Measurements from ENCODE around the gene ZNF728. TPM values are rescaled to one million over a fixed set of nuclear protein-coding genes. Genes with fewer than 3 reads are reported as not detected.
"Not testable (repeated sequence)": the region's sequence is repeated elsewhere in the genome, so short reads cannot be mapped to it uniquely, and the experiment has no call there.

The ZNF728 gene
- under 1 TPM in 2 of 3 donors, not detected in 1; 0.15 to 0.49 TPM for polyA plus RNA-seq

DNA sequence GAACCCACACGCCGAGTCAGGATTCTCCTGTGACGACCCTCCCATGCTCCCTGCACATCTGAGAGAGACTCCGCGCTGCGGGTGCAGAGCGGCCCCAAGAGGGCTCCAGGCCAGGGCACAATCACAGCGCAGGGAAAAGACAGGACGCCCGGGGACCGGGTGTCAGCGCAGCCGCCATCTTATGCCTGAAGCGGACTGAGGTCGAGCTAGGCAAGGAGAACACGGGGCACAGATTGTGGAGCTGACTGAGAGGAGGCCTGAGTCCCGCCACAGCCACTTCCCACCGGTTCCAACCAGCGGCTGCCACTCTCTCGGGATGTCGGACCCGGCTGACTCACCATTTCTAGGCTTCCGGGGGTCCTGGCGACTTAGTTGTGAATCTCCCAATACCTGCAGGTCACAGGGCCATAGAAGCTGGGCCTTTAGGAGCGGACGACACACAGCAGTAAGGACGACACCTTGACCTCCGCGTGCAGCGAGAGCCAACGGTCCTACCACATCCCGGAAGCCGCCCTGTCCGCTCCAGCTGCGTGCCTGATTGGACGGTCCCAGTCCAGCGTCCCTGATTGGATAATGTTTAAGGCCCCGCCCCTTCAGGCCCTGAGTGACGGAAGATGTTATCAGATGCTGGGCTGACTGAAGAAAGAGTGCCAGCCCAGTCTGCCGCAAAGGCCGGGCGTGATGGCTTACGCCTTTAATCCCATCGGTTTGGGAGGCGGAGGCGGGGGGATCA lies at the start of gene ZNF728:
Gene ZNF728 (minus strand): TSS at position 487 of the 733 bp plus-strand sequence. CDS start 146 bp downstream, at position 341.
- H3K27ac ChIP-seq (ENCODE audit: low read depth, low read length): no peak within 1 kb of the TSS
- WGBS, 3 donors: 4 to 11% (median 9%) methylated on average over 46 of the region's 46 CpGs

DNA sequence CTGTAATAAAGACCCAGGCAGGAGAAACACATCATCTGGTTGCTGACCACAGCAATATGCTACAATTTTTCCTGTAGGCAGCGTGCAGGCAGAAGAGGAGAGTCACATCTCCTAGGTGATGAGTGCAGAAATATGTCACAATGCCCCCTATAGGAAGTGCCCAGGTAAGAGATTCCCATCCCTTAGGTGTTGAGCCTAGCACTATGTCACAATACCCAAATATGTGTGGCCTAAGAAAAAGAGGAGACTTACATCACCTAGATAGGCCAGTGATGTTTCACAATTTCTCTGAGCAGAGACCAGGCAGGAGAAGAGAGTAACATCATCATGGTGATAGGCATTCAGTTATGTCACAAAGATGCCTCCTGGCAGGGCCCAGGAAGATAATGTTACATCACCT lies 49.4 kb upstream of the ZNF728 start:
- no peak overlapping the region for H3K27ac ChIP-seq (ENCODE audit: low read depth, low read length)
- 55 to 64% (median 56%) methylated on average over 1 of the region's 1 CpG for WGBS, 3 donors

DNA sequence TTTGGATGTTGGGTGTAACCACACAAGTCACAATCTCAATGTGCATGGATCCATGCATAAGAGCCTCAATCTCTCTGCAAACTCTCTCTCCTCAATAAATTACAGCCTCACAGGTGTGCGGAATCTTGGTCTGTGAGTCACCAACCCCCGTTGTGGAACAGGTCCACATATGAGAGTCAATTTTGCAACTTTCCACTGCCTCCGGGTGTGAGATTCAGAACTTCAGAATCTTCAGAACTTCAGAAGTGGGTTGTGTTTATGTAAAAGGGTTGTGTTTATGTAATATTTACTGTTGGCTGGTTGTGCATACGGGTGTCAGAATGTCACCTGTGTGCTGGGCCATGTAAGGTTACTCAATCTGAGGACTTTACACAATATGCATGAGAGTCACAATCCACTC lies 46.3 kb upstream of the ZNF728 start:
- no peak overlapping the region for H3K27ac ChIP-seq (ENCODE audit: low read depth, low read length)
- WGBS, 3 donors: 61 to 75% (median 68%) methylated on average over 4 of the region's 4 CpGs

DNA sequence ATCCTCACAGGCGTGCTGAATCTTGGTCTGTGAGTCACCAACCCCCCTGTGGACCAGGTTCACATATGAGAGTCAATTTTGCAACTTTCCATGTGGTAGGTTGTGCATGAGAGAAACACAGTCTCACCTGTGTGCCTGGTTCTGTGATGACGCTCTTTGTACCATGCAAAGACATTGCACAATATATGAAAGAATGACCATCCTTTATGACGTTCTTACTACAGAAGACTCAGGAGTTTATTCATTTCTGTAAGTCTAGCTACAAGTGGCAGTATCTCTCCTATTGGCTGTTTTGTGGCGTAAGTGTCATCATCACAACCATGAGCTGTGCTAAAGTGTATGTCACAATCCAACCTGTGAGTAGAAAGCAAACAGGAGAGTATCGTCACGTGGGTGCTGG lies 43.8 kb upstream of the ZNF728 start:
- no peak overlapping the region for H3K27ac ChIP-seq (ENCODE audit: low read depth, low read length)
- 70 to 86% (median 78%) methylated on average over 6 of the region's 6 CpGs for WGBS, 3 donors

DNA sequence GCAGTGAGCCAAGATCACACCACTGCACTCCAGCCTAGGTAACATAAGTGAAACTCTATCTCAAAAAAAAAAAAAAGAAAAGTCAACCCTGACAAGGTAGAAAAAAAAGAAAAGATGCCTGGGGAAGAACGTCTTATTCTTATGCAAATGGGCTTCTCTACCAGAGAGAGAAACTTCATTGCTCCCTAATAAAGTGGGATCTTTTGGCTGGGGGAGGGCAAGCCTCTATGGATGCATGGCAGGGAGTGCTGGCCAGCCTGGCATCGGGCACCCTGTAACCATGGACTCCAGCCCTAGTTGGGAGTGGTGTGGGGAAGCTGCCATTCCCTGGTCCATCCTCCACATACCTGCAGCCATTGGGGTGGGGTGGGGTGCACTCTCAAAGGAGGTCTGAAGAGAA lies 30.7 kb upstream of the ZNF728 start:
- no peak overlapping the region for H3K27ac ChIP-seq (ENCODE audit: low read depth, low read length)
- 42 to 66% (median 56%) methylated on average over 2 of the region's 2 CpGs for WGBS, 3 donors

DNA sequence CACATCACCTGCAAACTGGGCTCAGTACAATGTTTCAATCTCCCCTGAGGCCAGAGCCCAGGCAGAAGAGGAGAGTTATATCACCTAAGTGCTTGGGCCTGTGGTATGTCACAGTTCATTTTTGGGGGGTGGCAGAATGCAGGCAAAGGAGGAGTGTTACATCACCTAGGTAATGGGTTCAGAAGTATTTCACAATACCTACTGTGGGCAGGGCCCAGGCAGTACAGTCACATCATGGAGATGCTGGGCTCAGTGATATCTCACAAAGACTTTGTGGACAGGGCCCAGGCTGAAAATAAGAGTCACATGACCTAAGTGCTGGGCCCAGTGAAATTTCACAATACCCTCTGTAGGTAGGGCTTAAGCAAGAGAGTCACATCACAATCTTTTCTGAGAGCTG lies 12.7 kb upstream of the ZNF728 start:
- no peak overlapping the region for H3K27ac ChIP-seq (ENCODE audit: low read depth, low read length)

DNA sequence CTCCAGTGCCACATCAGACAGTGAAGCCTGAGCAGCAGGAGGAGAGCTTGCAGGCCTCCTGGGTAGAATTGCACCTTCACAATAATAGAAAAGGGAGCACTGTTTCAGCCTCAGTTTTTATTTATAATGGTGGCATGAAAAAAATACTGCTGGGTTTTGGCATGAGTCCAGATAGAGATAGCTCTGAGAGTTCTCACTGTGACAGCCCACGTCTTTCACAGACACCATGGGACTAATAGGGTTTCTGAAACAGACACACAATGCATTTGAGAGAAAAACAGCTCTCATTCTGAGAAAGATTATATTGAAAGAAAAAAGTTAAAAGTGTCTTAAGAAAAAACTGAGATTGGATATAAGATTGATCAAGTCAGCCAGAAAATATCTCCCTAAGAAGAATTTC lies 8.0 kb downstream of the ZNF728 start:
- WGBS, 3 donors: 50 to 64% (median 54%) methylated on average over 1 of the region's 1 CpG
- H3K27ac ChIP-seq (ENCODE audit: low read depth, low read length): not testable (repeated sequence)

DNA sequence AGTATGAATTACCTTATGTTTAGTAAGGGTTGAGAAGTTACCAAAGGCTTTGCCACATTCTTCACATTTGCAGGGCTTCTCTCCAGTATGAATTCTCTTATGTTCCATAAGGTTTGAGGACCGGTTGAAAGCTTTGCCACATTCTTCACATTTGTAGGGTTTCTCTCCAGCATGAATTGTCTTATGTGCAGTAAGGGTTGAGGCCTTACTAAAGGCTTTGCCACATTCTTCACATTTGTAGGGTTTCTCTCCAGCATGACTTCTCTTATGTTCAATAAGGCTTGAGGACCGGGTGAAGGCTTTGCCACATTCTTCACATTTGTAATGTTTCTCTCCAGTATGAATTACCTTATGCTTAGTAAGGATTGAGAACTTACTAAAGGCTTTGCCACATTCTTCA lies 26.7 kb downstream of the ZNF728 start:
- 87 to 97% (median 92%) methylated on average over 2 of the region's 2 CpGs for WGBS, 3 donors
- no peak overlapping the region for H3K27ac ChIP-seq (ENCODE audit: low read depth, low read length)

DNA sequence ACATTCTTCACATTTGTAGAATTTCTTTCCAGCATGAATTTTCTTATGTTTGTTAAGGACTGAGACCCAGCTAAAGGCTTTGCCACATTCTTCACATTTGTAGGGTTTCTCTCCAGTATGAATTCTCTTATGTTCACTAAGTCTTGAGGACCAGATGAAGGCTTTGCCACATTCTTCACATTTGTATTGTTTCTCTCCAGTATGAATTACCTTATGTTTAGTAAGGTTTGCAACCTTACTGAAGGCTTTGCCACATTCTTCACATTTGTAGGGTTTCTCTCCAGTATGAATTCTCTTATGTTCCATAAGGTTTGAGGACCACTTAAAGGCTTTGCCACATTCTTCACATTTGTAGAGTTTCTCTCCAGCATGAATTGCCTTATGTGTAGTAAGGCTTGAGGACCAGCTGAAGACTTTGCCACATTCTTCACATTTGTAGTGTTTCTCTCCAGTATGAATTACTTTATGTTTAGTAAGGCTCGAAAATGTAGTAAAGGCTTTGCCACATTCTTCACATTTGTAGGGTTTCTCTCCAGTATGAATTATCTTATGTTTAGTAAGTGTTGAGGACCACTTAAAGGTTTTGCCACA lies 27.3 kb downstream of the ZNF728 start:
- not testable (repeated sequence) for H3K27ac ChIP-seq (ENCODE audit: low read depth, low read length)
- 54 to 77% (median 61%) methylated on average over 1 of the region's 1 CpG for WGBS, 3 donors

DNA sequence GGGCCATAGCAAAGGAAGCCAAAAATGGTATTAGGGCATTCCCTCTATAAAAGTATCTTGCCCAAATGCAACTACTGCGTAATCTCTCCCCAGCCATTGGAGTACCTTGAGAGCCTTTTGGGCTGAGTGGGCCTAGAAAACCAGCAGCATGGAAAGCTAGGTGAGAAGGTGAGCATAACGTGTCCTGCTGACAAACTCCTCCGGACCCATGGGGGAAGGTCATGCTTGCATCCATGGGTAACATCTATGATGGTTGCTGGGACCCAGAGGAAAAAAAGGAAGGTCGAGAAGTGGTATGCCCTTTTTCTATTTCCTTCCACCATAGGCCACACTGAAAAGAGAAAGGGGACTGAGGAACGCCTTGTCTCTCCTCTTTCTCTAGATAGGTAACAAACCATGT lies 57.4 kb downstream of the ZNF728 start:
- 57 to 61% (median 59%) methylated on average over 5 of the region's 5 CpGs for WGBS, 3 donors
- no peak overlapping the region for H3K27ac ChIP-seq (ENCODE audit: low read depth, low read length)

DNA sequence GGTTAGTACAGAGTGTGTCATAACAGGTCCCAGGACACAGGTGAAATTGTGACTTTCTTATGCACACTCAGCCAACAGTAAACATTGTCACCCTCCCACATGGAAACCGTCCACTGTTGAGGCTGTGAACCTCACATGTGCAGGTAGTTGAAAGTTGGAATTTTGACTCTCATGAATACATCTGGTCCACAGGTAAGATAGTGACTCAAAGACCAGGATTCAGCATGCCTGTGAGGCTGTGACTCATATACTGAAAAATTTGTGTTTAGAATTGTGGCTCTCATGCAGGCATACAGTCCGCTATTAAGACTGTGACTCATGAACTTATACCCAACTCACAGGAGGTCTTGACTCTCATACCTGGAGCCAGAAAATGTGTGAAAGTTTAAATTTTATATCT lies 67.8 kb downstream of the ZNF728 start:
- WGBS, 3 donors: 79 to 92% (median 89%) methylated on average over 2 of the region's 2 CpGs

DNA sequence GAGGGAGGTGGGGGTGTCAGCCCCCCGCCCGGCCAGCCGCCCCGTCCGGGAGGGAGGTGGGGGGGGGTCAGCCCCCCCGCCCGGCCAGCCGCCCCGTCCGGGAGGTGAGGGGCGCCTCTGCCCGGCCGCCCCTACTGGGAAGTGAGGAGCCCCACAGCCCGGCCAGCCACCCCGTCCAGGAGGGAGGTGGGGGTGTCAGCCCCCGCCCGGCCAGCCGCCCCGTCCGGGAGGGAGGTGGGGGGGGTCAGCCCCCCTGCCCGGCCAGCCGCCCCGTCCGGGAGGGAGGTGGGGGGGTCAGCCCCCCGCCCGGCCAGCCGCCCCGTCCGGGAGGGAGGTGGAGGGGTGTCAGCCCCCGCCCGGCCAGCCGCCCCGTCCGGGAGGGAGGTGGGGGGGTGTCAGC lies 75.4 kb downstream of the ZNF728 start:
- not testable (repeated sequence) for H3K27ac ChIP-seq (ENCODE audit: low read depth, low read length)
- WGBS, 3 donors: 95 to 98% (median 95%) methylated on average over 8 to 15 of the region's 34 CpGs

More for the DNA sequence above, 67.8 kb downstream of the ZNF728 start:
- no peak overlapping the region for H3K27ac ChIP-seq (ENCODE audit: low read depth, low read length)

DNA sequence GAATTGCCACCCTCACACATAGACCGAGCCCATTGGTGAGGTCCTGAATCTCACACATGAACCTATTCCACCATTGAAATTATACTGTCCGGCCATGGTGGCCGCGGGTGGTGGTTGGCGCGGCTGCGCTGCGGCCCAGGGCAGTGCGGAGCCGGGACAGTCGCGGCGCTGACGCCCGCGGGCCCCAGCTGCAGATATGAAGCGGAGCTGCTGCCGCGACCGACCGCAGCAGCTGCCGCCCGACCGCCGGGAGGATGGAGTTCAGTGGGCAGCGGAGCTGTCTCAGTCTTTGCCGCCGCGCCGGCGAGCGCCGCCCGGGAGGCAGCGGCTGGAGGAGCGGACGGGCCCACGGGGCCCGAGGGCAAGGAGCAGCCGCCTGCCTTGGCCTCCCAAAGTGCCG lies 77.8 kb downstream of the ZNF728 start:
- WGBS, 3 donors: 95 to 98% (median 97%) methylated on average over 34 to 41 of the region's 41 CpGs

More for the DNA sequence above, 77.8 kb downstream of the ZNF728 start:
- H3K27ac ChIP-seq (ENCODE audit: low read depth, low read length): not testable (repeated sequence)

Other genes with a start within 250 kb of the ZNF728 start
- gene ZNF99, start 219.0 kb downstream of the ZNF728 start, polyA plus RNA-seq: under 1 TPM in 1 of 3 donors, not detected in 2; 0.01 TPM
- not detected for gene ZNF723, start 170.9 kb downstream of the ZNF728 start, polyA plus RNA-seq
- under 1 TPM in 2 of 3 donors, not detected in 1; 0.04 to 0.14 TPM for gene ZNF730, start 113.8 kb upstream of the ZNF728 start, polyA plus RNA-seq
- gene ZNF724, start 247.2 kb upstream of the ZNF728 start, polyA plus RNA-seq: under 1 TPM in 2 of 3 donors, not detected in 1; 0.24 TPM